ENCODE data around the gene SLC2A1. TPM values are rescaled to one million over a fixed set of nuclear protein-coding genes. Genes with fewer than 3 reads are reported as not detected.

The SLC2A1 gene
- 114 to 141 TPM (median 136 TPM) in 5 replicates for total RNA-seq (2022; extraction: Qiagen RNA extraction; ENCODE audit: low read depth)

DNA sequence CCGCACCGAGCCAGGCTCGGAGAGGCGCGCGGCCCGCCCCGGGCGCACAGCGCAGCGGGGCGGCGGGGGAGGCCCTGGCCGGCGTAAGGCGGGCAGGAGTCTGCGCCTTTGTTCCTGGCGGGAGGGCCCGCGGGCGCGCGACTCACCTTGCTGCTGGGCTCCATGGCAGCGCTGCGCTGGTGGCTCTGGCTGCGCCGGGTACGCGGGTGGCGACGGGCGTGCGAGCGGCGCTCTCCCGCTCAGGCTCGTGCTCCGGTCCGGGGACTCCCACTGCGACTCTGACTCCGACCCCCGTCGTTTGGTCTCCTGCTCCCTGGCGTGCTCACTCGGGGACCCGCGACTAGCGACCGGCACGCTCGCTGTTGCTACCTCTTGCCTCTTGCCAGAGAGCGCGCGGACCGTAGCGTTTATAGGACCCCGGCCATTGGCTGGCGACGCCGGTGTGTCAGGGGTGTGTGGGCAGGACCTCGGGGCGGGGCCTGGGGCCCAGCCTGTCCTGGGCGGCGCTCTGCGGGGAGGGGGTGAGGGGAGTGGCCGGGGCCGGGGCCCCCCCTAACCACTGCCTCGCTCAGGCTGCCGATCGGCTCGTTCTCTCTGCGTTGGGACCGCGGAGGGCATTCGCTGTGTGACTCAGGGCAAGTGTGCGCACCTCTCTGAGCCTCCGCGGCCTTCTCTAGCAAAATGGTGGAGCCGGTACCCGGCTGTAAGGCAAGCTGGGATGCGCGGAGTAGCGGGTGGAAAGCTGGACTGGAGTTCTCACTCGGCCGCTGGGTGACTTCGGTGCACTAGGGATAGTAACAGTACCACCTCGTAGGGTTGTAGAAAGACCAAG, at the start of gene SLC2A1:
Gene SLC2A1 (minus strand): TSS at position 381 of the 832 bp plus-strand sequence. CDS start 217 bp downstream, at position 164.

Other genes with a start within 250 kb of the SLC2A1 start
- not detected in 5 replicates for gene CLDN19, start 218.6 kb downstream of the SLC2A1 start, total RNA-seq (2022; extraction: Qiagen RNA extraction; ENCODE audit: low read depth)
- 27.7 to 34.8 TPM (median 31.5 TPM) in 5 replicates for gene P3H1, start 191.8 kb downstream of the SLC2A1 start, total RNA-seq (2022; extraction: Qiagen RNA extraction; ENCODE audit: low read depth)
- 2.1 to 4.4 TPM (median 3.2 TPM) in 5 replicates for gene C1orf50, start 191.6 kb downstream of the SLC2A1 start, total RNA-seq (2022; extraction: Qiagen RNA extraction; ENCODE audit: low read depth)
- 0.08 to 0.18 TPM (median 0.12 TPM) in 4 of 5 replicates, not detected in the other for gene TMEM269, start 173.9 kb downstream of the SLC2A1 start, total RNA-seq (2022; extraction: Qiagen RNA extraction; ENCODE audit: low read depth)
- gene ERMAP, start 141.7 kb downstream of the SLC2A1 start, total RNA-seq (2022; extraction: Qiagen RNA extraction; ENCODE audit: low read depth): 3.3 to 3.6 TPM (median 3.4 TPM) in 5 replicates
- gene SVBP, start 141.5 kb downstream of the SLC2A1 start, total RNA-seq (2022; extraction: Qiagen RNA extraction; ENCODE audit: low read depth): 13.3 to 15.3 TPM (median 13.9 TPM) in 5 replicates
- 5.8 to 7.2 TPM (median 6.3 TPM) in 5 replicates for gene ZNF691, start 112.3 kb downstream of the SLC2A1 start, total RNA-seq (2022; extraction: Qiagen RNA extraction; ENCODE audit: low read depth)
- gene EBNA1BP2, start 213.4 kb upstream of the SLC2A1 start, total RNA-seq (2022; extraction: Qiagen RNA extraction; ENCODE audit: low read depth): 177 to 217 TPM (median 193 TPM) in 5 replicates
- gene CFAP57, start 213.5 kb upstream of the SLC2A1 start, total RNA-seq (2022; extraction: Qiagen RNA extraction; ENCODE audit: low read depth): 0.26 to 0.84 TPM (median 0.29 TPM) in 5 replicates